OCI-LY3 (cell line): ENCODE data around the gene ASPG.

Source experiments
- EZH2phosphoT487 ChIP-seq: fragments of 200-600 bp; shearing (Covaris generic); IDR thresholded peaks from 2 replicates; pipeline ENCODE4 v1.6.1; 2018; ENCODE audit warnings: antibody characterized with exemption, mixed run types, low read depth
- TF ChIP-seq, protein P1 (sequence below): fragments of 200-600, 300-600 bp; sonication (generic); IDR thresholded peaks from 2 replicates; pipeline ENCODE4 v1.5.1; 2014; ENCODE audit warnings: antibody characterized with exemption, low read length, low read depth

DNA sequence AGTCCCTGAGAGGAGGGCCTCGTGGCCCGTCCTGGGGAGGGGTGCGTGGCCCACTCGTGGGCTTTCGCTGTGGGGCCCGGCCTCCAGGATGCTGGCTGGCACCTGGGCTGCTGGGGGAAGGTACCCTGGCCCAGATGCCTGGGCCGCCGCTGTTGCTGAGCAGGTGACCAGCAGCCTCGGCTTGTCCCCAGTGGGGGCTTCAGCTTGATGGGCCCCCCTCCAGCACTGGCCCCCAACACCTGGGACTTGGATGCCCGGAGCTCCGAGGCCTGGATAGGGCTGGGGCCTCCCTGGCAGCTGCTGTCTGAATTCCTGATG is 63.7 kb downstream of the ASPG start:
- TF ChIP-seq, protein P1, sequence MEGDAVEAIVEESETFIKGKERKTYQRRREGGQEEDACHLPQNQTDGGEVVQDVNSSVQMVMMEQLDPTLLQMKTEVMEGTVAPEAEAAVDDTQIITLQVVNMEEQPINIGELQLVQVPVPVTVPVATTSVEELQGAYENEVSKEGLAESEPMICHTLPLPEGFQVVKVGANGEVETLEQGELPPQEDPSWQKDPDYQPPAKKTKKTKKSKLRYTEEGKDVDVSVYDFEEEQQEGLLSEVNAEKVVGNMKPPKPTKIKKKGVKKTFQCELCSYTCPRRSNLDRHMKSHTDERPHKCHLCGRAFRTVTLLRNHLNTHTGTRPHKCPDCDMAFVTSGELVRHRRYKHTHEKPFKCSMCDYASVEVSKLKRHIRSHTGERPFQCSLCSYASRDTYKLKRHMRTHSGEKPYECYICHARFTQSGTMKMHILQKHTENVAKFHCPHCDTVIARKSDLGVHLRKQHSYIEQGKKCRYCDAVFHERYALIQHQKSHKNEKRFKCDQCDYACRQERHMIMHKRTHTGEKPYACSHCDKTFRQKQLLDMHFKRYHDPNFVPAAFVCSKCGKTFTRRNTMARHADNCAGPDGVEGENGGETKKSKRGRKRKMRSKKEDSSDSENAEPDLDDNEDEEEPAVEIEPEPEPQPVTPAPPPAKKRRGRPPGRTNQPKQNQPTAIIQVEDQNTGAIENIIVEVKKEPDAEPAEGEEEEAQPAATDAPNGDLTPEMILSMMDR, result no peak
- TF ChIP-seq EZH2phosphoT487, result no peak
